HTR-8/SVneo (cell line): ENCODE data around the gene APCDD1.
"Not testable (repeated sequence)": the region's sequence is repeated elsewhere in the genome, so short reads cannot be mapped to it uniquely, and the experiment has no call there.

Experiments
- DNase-seq: peaks from one replicate; pipeline ENCODE4 v3.0.0; 2011; ENCODE audit warnings: low spot score, mixed read lengths; ENCODE audit not compliant: insufficient read length
- FAIRE-seq: peaks from 2 replicates; lab custom pipeline; 2011; peaks lifted over from hg19 to GRCh38; lab: Jason Lieb, UNC

Gene APCDD1

DNA sequence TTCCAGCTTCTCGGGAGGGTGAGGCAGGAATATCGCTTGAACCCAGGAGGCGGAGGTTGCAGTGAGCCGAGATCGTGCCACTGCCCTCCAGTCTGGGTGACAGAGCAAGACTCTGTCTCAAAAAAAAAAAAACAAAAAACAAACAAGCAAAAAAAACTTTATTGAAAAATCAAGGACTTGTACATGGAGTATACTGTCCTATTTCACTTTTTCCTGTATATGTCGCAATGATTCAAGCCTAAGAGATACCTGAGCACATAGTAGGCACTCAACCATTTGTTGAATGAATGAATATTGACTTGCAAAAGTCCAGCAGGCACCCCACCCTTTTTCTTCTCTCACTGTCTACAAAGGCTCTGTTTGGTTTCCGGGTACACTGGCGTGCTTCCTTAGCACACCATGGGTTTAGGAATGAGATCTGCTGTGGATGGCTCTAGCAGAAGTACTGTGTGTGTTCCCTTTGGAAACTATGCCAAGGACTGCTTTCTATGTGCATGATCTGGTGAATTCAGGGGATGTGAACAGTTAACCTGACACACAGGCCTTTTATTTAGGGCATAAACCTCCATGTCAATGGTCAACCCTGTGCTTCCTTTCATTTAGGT, 6.1 kb downstream of the APCDD1 start:
- FAIRE-seq (no peak), DNase-seq (no peak)

GRCh38 chr18:10461989-10462388, 7.6 kb downstream of the APCDD1 start:
- FAIRE-seq (no peak), DNase-seq (no peak)

- FAIRE-seq (no peak), DNase-seq (no peak)
Measured at GRCh38 chr18:10462597-10462996, 8.2 kb downstream of the APCDD1 start.

DNA sequence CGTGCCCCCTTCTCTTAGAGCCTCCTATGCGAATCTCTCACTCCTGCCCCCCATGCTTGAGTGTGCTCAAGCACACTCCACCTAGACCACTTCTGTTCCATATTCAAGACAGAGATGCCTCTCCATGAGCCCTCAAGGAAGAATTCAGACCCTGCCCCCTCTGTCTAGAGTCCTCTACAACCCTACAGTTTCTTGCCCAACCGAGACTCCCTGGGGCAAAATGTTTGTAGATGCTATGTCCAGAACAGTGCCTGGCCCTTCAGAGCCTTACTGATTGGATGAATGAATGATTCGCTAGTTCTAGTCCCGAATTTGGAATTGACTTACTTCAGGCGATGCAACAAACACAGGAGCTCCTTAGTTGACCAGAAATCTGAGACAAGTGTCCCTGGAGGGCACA, 8.7 kb downstream of the APCDD1 start:
- no peak for FAIRE-seq

DNA sequence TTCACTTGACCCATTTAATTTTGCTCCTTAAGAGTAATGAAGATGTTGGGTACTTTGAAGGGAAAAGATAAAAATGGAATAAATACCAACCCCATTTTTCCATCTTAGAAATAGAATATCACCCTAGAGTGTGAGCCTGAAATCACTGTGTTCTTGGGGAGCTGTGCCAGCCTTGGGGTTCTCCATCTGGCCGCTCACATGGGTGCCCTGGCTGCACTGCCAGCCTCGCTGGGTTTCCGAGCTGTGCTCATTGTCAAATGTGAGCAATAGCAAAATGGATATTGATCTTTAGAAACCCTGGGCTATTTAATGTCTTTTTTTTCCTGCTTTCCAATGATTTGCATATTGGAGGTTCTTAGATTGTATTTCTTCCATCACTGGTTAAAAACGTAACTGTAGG, 9.3 kb downstream of the APCDD1 start:
- DNase-seq (no peak), FAIRE-seq (no peak)

More for the DNA sequence above, 8.7 kb downstream of the APCDD1 start:
- no peak for DNase-seq

GRCh38 chr18:10464161-10464648, 9.8 kb downstream of the APCDD1 start:
- not testable (repeated sequence) for FAIRE-seq

GRCh38 chr18:10465174-10465939, 10.9 kb downstream of the APCDD1 start:
- no peak for FAIRE-seq
- no peak for DNase-seq

More at GRCh38 chr18:10464161-10464648, 9.8 kb downstream of the APCDD1 start:
- not testable (repeated sequence) for DNase-seq

DNA sequence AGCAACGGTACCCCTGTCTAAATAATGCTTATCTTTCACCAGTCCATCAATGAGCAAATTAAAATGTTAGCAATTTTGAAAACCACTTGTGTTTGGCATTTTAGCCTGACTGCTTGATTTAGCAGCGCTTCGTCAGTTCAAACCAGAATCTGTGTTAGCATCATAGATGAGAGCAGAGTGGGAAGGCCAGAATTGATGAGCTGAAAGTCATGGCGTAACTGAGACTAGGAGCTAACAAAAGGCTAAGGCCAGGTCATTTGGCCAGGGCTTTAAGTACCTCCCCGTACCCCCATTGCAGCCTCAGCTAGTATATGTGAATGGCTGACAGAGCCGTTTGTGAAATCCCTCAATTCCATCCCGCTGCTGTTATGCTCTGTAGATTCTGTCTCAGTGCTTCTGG, 16.0 kb downstream of the APCDD1 start:
- DNase-seq (no peak), FAIRE-seq (no peak)

- DNase-seq (no peak), FAIRE-seq (no peak)
Measured at GRCh38 chr18:10471574-10471973, 17.1 kb downstream of the APCDD1 start.

DNA sequence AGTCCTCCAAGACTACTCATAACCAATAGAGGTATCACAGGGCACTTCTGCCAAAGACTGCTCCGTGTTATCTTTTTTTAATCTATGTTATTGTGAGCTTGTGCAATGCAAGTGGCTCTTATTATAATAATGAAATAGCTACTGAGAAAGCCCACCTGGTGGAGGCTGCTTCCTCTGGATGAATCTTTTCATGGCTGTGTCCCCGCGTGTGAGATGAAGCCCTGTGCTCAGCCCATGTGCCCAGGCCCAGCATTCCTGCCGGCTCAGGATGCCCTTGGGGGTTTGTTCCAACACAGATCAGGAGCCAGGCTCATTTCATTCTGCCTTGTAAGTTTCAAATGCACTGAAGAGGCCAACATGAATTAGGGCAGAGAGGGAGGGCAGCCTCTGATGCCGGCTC, 18.7 kb downstream of the APCDD1 start:
- FAIRE-seq = no peak

GRCh38 chr18:10474309-10474708, 19.9 kb downstream of the APCDD1 start:
- DNase-seq (no peak), FAIRE-seq (no peak)

More for the DNA sequence above, 18.7 kb downstream of the APCDD1 start:
- DNase-seq = no peak

GRCh38 chr18:10475276-10475653, 20.8 kb downstream of the APCDD1 start:
- no peak for FAIRE-seq

DNA sequence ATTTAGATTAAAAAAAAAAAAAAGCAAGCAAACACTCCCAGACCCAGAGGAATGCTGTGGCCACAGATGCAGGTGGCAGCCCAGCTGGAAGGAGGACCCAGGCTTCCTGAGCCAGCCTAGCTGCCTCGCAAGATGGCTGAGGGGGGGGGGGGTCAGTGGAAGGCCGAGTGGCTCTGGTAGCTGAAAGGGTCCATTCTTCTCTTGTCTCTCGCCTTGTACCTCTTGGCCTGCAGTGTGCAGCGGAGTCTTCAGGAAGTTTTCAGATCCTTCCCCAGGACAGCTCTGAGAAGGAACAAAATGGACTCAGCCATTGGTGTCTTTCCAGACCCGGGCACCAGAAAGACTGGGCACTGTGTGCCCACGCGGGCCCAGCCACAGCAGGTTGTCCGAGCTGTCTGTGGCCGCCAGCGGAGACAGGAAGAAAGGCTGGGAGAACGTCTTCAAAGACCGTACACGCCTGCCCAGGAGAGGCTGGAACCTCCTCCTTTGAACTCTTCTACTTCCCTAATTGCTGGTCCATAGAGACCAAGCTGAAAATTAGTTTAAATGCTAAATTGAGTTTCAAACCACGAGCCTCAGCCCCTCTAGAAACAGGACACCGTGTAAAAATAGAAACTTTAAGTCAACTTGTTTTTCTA, 21.3 kb downstream of the APCDD1 start:
- DNase-seq = no peak
- no peak for FAIRE-seq

More at GRCh38 chr18:10475276-10475653, 20.8 kb downstream of the APCDD1 start:
- no peak for DNase-seq

DNA sequence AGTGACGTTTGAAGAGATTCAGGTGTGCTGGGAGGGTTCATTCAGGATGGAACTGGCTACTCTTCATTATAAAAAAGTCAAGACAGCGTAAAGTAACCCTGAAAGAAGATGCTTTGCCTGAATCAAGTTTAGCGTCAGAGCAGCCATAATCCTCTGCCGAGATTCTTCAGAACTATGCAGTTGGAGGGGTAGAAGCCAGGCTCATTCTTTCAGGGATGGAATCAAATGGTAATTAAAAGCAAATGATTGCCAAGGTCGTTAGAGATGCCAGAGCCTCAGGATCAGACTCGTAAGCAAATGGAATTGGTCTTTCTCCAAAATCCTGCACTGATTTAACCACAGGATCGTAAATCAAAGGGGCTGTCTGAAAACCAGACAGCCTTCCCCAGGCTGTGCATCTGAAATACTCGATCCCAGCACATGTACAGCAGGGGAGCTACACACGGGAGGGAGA, 21.9 kb downstream of the APCDD1 start:
- peak; percentile 31 for DNase-seq
- FAIRE-seq = no peak

- DNase-seq (no peak), FAIRE-seq (no peak)
Measured at GRCh38 chr18:10477121-10477862, 22.9 kb downstream of the APCDD1 start.

GRCh38 chr18:10477863-10478260, 23.4 kb downstream of the APCDD1 start:
- no peak for FAIRE-seq
- DNase-seq = no peak

DNA sequence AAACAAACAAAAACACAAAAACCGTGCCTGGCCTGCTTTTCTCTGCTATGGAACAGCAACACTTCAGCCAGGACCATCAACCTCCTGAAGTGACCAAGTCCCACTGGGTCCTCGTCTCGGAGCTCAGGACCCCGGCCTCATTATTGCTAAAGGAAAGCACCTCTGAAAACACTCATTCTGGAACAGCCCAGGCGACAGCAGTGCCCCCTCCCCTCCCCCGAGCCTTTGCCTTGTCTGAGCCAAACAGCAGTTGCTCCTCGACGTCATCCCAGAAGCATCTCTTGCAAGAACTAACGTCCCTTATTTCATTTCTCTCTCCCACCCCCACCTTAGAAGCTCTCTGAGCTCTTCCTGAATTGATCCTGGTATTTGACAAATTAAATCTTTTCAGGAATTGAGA, 27.4 kb downstream of the APCDD1 start:
- FAIRE-seq (no peak), DNase-seq (no peak)

GRCh38 chr18:10482363-10482984, 28.0 kb downstream of the APCDD1 start:
- DNase-seq = no peak
- no peak for FAIRE-seq

GRCh38 chr18:10482985-10483949, 28.8 kb downstream of the APCDD1 start:
- DNase-seq (no peak), FAIRE-seq (no peak)
